Skeletal muscle tissue (tissue), 4 donors: ENCODE data around the gene CDK14. TPM values are rescaled to one million over a fixed set of nuclear protein-coding genes. Genes with fewer than 3 reads are reported as not detected.
A peak's percentile ranks its signal among the peaks of the same experiment; 100 is the strongest.
"Not testable (repeated sequence)": the region's sequence is repeated elsewhere in the genome, so short reads cannot be mapped to it uniquely, and the experiment has no call there.

Source experiments
- H3K27ac ChIP-seq: one replicate; pipeline ENCODE4 v1.7.0; 2013; ENCODE audit warnings: mild to moderate bottlenecking, low read depth, low read length, inconsistent platforms
- H3K27me3 ChIP-seq, 3 donors: one replicate each; pipeline ENCODE4 v1.7.0; 2013; ENCODE audit warnings: low read length in 3 of 3; ENCODE audit not compliant: control insufficient read depth in 3 of 3, insufficient read depth in 3 of 3
- H3K36me3 ChIP-seq, 3 donors: one replicate each; pipeline ENCODE4 v1.7.0; 2013; ENCODE audit warnings: low read length in 3 of 3; ENCODE audit not compliant: control insufficient read depth in 3 of 3, insufficient read depth in 3 of 3
- H3K4me1 ChIP-seq, 3 donors: one replicate each; pipeline ENCODE4 v1.7.0; 2013; ENCODE audit warnings: low read length in 3 of 3, mild to moderate bottlenecking in 3 of 3; ENCODE audit not compliant: control insufficient read depth in 3 of 3, insufficient read depth in 3 of 3
- H3K4me3 ChIP-seq, 3 donors: one replicate each; pipeline ENCODE4 v1.7.0; 2013; ENCODE audit warnings: low read length in 3 of 3
- H3K9ac ChIP-seq, 3 donors: one replicate each; pipeline ENCODE4 v1.7.0; 2013; ENCODE audit warnings: low read length in 3 of 3, mild to moderate bottlenecking in 3 of 3, moderate library complexity in 2 of 3, low read depth in 1 of 3
- H3K9me3 ChIP-seq, 3 donors: one replicate each; pipeline ENCODE4 v1.7.0; 2013; ENCODE audit warnings: low read length in 3 of 3; ENCODE audit not compliant: control insufficient read depth in 3 of 3
- total RNA-seq: library from RNA; depleted of rRNA; stranded (reverse); fragments of >200 nt; gene quantifications from one replicate; pipeline ENCODE4 v1.2.3, GENCODE V29; 2014
- donor health status: Osteomylitis.

CDK14 gene
- total RNA-seq, 1 donor from 2014 or later: 25.1 TPM

- Histone ChIP-seq H3K4me1 (no peaks in the 10 kb centered on the region), H3K27me3 (no peaks in the 10 kb centered on the region), H3K9ac (no peak overlapping the region), H3K36me3 (no peaks in the 10 kb centered on the region), H3K9me3 (peaks cover 0 to 2% (median 0%) of the 10 kb centered on the region in 3 donors), H3K27ac (no peak overlapping the region), H3K4me3 (no peak overlapping the region)
These were observed 195.5 kb downstream of the CDK14 start for GRCh38 chr7:90791596-90791995.

GRCh38 chr7:90792301-90792700 is 196.2 kb downstream of the CDK14 start:
- Histone ChIP-seq H3K9me3 (peaks cover 0 to 2% (median 0%) of the 10 kb centered on the region in 3 donors), H3K4me1 (no peaks in the 10 kb centered on the region), H3K27me3 (no peaks in the 10 kb centered on the region), H3K27ac (no peak overlapping the region), H3K9ac (no peak overlapping the region), H3K36me3 (no peaks in the 10 kb centered on the region), H3K4me3 (no peak overlapping the region)

GRCh38 chr7:90794234-90794633 is 198.1 kb downstream of the CDK14 start:
- not testable (repeated sequence) for H3K36me3 ChIP-seq, H3K27ac ChIP-seq, H3K9ac ChIP-seq, H3K27me3 ChIP-seq, H3K4me3 ChIP-seq, H3K9me3 ChIP-seq, H3K4me1 ChIP-seq

GRCh38 chr7:90797596-90797995 is 201.5 kb downstream of the CDK14 start:
- no peaks in the 10 kb centered on the region for H3K4me1 ChIP-seq
- no peak overlapping the region for H3K9ac ChIP-seq
- H3K27ac ChIP-seq: no peak overlapping the region
- peaks cover 0 to 2% (median 0%) of the 10 kb centered on the region in 3 donors for H3K9me3 ChIP-seq
- no peaks in the 10 kb centered on the region for H3K36me3 ChIP-seq
- H3K4me3 ChIP-seq: no peak overlapping the region
- no peaks in the 10 kb centered on the region for H3K27me3 ChIP-seq

GRCh38 chr7:90804370-90804769 is 208.2 kb downstream of the CDK14 start:
- Histone ChIP-seq H3K4me3 (no peak overlapping the region), H3K4me1 (no peaks in the 10 kb centered on the region), H3K9me3 (no peaks in the 10 kb centered on the region), H3K36me3 (no peaks in the 10 kb centered on the region), H3K27ac (no peak overlapping the region), H3K27me3 (no peaks in the 10 kb centered on the region), H3K9ac (no peak overlapping the region)

- not testable (repeated sequence) for H3K9me3 ChIP-seq, H3K9ac ChIP-seq, H3K36me3 ChIP-seq, H3K27ac ChIP-seq, H3K27me3 ChIP-seq, H3K4me1 ChIP-seq, H3K4me3 ChIP-seq
These were observed 219.4 kb downstream of the CDK14 start for GRCh38 chr7:90815552-90815951.

GRCh38 chr7:90816511-90817142 is 220.5 kb downstream of the CDK14 start:
- no peaks in the 10 kb centered on the region for H3K36me3 ChIP-seq
- H3K9ac ChIP-seq: no peak overlapping the region
- no peak overlapping the region for H3K4me3 ChIP-seq
- H3K27me3 ChIP-seq: no peaks in the 10 kb centered on the region
- H3K4me1 ChIP-seq: no peaks in the 10 kb centered on the region
- H3K27ac ChIP-seq: peak overlapping the region; percentile 20
- no peaks in the 10 kb centered on the region for H3K9me3 ChIP-seq

- Histone ChIP-seq H3K4me3 (no peak overlapping the region), H3K9ac (no peak overlapping the region), H3K9me3 (no peaks in the 10 kb centered on the region), H3K27me3 (no peaks in the 10 kb centered on the region), H3K4me1 (no peaks in the 10 kb centered on the region), H3K27ac (no peak overlapping the region), H3K36me3 (no peaks in the 10 kb centered on the region)
These were observed 221.0 kb downstream of the CDK14 start for GRCh38 chr7:90817151-90817550.

- Histone ChIP-seq H3K9me3 (no peaks in the 10 kb centered on the region), H3K27ac (no peak overlapping the region), H3K4me1 (no peaks in the 10 kb centered on the region), H3K36me3 (no peaks in the 10 kb centered on the region), H3K9ac (no peak overlapping the region), H3K27me3 (no peaks in the 10 kb centered on the region), H3K4me3 (no peak overlapping the region)
These were observed 221.7 kb downstream of the CDK14 start for GRCh38 chr7:90817846-90818245.

- Histone ChIP-seq H3K27ac (no peak overlapping the region), H3K9ac (no peak overlapping the region), H3K4me3 (no peak overlapping the region), H3K9me3 (no peaks in the 10 kb centered on the region), H3K36me3 (no peaks in the 10 kb centered on the region), H3K4me1 (no peaks in the 10 kb centered on the region), H3K27me3 (no peaks in the 10 kb centered on the region)
These were observed 222.2 kb downstream of the CDK14 start for GRCh38 chr7:90818341-90818740.
